Uterus (tissue), 2 donors: ENCODE measurements around the gene TRAF4.

Source experiments
- CTCF ChIP-seq, 4 experiments: fragments of 200-600 bp in 2 of 4; fragments of 450-650 bp in 2 of 4; sonication (generic) in 2 of 4; IDR thresholded peaks; one replicate each; pipeline ENCODE4 v1.5.1; 2016 to 2019; ENCODE audit warnings: antibody characterized with exemption in 4 of 4, mild to moderate bottlenecking in 2 of 4, moderate library complexity in 1 of 4
- POLR2A ChIP-seq, 2 donors: fragments of 450-650 bp; IDR thresholded peaks; one replicate each; pipeline ENCODE4 v1.6.1; 2016; ENCODE audit warnings: antibody characterized with exemption in 2 of 2, mild to moderate bottlenecking in 1 of 2, moderate library complexity in 1 of 2

- TF ChIP-seq CTCF (IDR thresholded peaks at IDR 0.05) = no peak
- no peak for TF ChIP-seq POLR2A (IDR thresholded peaks at IDR 0.05)
Observed at GRCh38 chr17:28704219-28704858, 39.5 kb upstream of the TRAF4 start.
